ENCODE data around the gene PLXNA4. TPM values are rescaled to one million over a fixed set of nuclear protein-coding genes. Genes with fewer than 3 reads are reported as not detected.

Gene PLXNA4
- total and polyA plus RNA-seq, 11 donors: 1.8 to 22.1 (median 10.5) TPM

DNA sequence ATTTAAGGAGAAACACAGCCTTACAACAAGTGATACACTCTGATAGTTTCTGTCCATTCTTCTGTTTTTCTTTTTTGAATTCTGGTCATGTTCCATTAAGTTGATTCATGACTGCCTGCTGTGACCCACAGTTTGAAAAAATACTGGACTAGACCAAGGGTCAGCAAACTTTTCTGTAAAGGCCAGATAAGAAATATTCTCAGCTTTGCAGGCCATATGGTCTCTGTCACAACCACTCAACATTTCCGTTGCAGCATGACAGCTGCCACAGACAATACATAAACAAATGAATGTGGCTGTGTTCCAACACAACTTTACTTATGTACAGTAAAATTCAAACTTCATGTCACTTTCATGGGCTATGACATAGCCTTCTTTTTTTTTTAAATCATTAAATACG, 156.7 kb downstream of the PLXNA4 start:
- intact Hi-C loops (cut with DNase I): no loop called here
- DNase-seq: no peak
- 21 to 34% (median 26%) methylated on average over 2 of the region's 2 CpGs for WGBS, 4 donors
- Histone ChIP-seq H3K27me3 (no peaks in the 10 kb centered on the region), H3K9me3 (peaks cover 0 to 5% (median 0%) of the 10 kb centered on the region in 12 donors), H3K27ac (peak overlapping the region in 3 of 12 donors; percentile 10 to 22 (median 16)), H3K36me3 (no peaks in the 10 kb centered on the region), H3K4me3 (no peak overlapping the region), H3K4me1 (peaks cover 0 to 44% (median 26%) of the 10 kb centered on the region in 12 donors)
- no peak for TF ChIP-seq POLR2A (IDR thresholded peaks at IDR 0.05)
- TF ChIP-seq, protein P1, sequence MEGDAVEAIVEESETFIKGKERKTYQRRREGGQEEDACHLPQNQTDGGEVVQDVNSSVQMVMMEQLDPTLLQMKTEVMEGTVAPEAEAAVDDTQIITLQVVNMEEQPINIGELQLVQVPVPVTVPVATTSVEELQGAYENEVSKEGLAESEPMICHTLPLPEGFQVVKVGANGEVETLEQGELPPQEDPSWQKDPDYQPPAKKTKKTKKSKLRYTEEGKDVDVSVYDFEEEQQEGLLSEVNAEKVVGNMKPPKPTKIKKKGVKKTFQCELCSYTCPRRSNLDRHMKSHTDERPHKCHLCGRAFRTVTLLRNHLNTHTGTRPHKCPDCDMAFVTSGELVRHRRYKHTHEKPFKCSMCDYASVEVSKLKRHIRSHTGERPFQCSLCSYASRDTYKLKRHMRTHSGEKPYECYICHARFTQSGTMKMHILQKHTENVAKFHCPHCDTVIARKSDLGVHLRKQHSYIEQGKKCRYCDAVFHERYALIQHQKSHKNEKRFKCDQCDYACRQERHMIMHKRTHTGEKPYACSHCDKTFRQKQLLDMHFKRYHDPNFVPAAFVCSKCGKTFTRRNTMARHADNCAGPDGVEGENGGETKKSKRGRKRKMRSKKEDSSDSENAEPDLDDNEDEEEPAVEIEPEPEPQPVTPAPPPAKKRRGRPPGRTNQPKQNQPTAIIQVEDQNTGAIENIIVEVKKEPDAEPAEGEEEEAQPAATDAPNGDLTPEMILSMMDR (IDR thresholded peaks at IDR 0.05): no peak
- ATAC-seq: peak; percentile 60 to 81 (median 77)

DNA sequence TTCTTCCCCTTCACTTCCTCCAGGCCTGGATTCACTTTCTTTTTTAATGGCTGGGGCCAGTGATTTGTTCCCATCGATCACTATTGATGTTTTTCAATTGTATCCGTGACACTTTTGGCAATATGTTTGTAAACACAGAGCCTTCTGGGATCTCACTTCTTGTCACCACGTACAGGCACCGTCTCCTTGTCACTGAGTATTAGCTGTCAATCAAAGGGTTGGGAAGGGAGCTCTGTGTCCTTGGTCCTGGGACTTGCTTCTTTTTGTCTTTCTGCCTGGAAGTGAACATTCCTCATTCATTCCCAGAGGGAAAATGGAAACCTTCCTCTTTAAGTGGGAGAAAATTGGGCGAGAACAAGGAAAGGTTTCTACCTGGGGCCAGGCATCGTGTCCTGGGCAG, 157.4 kb downstream of the PLXNA4 start:
- H3K27ac ChIP-seq: peak overlapping the region in 3 of 12 donors; percentile 10 to 27 (median 16)
- intact Hi-C loops (cut with DNase I): no loop called here
- no peak overlapping the region for H3K4me3 ChIP-seq
- peaks cover 0 to 37% (median 24%) of the 10 kb centered on the region in 12 donors for H3K4me1 ChIP-seq
- DNase-seq: no peak
- no peaks in the 10 kb centered on the region for H3K36me3 ChIP-seq
- ATAC-seq: no peak
- TF ChIP-seq POLR2A (IDR thresholded peaks at IDR 0.05): no peak
- TF ChIP-seq, protein P1 (IDR thresholded peaks at IDR 0.05): no peak
- H3K9me3 ChIP-seq: peaks cover 0 to 5% (median 0%) of the 10 kb centered on the region in 12 donors
- H3K27me3 ChIP-seq: no peaks in the 10 kb centered on the region
- 62 to 71% (median 65%) methylated on average over 6 of the region's 6 CpGs for WGBS, 4 donors

DNA sequence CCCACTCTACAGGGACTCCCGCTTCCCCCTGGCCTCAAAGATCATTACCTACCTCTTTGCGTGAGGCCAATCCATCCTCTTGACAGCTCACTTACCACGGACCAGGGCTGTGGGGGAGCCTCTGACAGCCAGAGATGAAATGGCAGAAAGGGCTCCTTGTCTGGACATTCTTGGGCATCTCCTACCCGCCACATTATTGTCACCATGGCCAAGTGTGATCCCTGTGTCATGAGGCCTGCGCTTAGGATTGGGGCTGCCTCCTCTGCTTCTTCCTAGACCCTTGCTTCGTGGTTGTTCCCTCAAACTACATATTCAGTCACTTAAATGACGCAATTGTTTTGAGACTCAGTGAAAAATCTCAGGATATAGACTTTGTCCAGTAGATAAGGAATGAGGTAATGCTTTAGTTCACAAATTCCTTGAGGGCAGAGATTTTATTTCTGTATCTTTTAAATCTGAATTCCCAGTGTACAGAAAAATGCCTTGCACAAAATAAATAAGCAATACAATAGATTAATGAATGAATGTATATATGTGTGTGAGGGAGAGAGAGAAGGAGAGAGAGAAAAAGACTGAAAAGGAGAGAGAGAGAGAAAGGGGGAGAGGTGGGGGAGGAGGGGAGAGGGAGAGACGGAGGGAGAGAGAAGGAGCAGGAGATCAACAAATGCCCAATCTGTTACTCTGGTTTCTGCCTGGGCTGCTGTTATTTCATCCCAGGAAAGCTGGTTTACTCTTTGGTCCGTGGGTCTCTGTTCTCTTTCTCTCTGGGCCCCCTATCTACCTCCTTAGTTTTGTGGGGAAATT, 159.0 kb downstream of the PLXNA4 start:
- peaks cover 0 to 5% (median 0%) of the 10 kb centered on the region in 12 donors for H3K9me3 ChIP-seq
- peaks cover 0 to 34% (median 22%) of the 10 kb centered on the region in 12 donors for H3K4me1 ChIP-seq
- intact Hi-C loops (cut with DNase I): no loop called here
- ATAC-seq (no peak), DNase-seq (no peak)
- no peaks in the 10 kb centered on the region for H3K36me3 ChIP-seq
- TF ChIP-seq POLR2A (IDR thresholded peaks at IDR 0.05): no peak
- TF ChIP-seq, protein P1 (IDR thresholded peaks at IDR 0.05): no peak
- H3K4me3 ChIP-seq: no peak overlapping the region
- 73 to 77% (median 74%) methylated on average over 9 of the region's 9 CpGs for WGBS, 4 donors
- no peaks in the 10 kb centered on the region for H3K27me3 ChIP-seq
- H3K27ac ChIP-seq: no peak overlapping the region

DNA sequence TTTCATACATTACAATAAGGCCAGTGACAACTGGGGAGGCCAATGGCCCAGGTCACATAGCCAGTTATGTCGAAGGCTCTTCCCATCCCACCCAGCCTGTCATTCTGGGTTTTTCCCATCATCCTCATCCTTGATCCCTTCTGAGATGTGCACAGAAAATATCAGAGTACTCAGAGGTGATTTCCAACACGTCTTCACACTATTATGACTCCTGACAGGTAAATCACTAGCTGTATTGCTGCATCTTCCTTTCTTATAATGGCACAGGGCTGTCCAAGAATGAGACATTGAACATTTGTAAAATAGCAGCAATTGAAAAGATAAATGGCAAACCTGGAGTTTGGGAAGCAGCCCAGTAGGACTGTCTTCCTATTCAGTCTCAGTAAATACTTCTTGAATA, 159.9 kb downstream of the PLXNA4 start:
- DNase-seq (no peak), ATAC-seq (no peak)
- no peak overlapping the region for H3K4me3 ChIP-seq
- peaks cover 0 to 5% (median 0%) of the 10 kb centered on the region in 12 donors for H3K9me3 ChIP-seq
- peaks cover 0 to 35% (median 21%) of the 10 kb centered on the region in 12 donors for H3K4me1 ChIP-seq
- WGBS, 4 donors: 71 to 89% (median 86%) methylated on average over 2 of the region's 2 CpGs
- H3K27ac ChIP-seq: no peak overlapping the region
- no peaks in the 10 kb centered on the region for H3K27me3 ChIP-seq
- intact Hi-C loops (cut with DNase I): no loop called here
- no peaks in the 10 kb centered on the region for H3K36me3 ChIP-seq
- TF ChIP-seq, protein P1 (IDR thresholded peaks at IDR 0.05): no peak
- no peak for TF ChIP-seq POLR2A (IDR thresholded peaks at IDR 0.05)
